Measurements from ENCODE around the gene IFNG.

IFNG gene

DNA sequence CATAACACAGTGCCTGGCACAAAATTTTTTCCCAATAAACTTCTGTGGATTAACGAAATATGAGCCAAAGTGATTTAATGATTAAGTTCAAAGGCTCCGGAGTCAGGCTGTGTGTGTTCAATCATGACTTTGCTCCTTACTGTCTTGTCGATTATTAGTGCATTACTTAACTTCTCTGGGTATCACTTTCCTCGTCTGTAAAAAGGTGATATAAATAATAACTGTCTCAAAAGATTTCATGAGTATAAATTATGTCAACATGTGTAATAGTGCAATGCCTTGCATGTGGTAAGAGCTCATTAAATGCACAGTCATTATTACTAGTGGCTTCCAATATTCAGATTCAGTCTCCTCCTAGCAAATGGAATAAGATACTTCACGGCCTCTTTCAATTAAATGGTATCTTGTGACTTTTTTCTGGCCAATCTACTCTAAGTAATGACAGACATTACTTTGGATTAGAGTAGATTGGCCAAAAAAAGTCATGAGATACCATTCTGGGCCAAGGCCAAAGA is 6.8 kb upstream of the IFNG start:
- DNase-seq (ENCODE audit: low read depth), result no peak

DNA sequence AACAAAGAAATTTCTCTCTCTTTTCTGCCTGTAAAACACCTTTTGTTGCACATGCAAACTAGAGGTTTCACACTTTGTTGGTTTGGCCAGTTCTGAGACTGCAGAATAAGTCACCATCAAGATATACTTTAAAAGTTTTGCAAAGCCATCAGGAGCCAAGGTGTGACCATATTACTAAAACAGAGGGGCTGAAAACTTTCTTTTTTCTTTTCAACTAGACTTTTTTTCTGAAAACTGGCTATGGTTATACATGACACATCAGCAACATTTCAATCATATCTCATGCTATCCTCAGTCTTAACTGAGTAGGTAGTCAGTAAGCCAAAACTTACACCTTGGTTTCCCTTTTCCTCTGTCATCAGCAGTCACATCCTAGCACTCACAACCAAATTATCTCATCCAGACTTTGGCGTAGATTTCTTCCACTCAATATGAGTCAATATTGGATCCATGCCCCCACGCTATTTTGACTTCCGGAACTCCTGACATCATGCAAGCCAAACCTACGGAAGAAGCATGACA is 4.1 kb upstream of the IFNG start:
- DNase-seq (ENCODE audit: low read depth), result no peak

DNA sequence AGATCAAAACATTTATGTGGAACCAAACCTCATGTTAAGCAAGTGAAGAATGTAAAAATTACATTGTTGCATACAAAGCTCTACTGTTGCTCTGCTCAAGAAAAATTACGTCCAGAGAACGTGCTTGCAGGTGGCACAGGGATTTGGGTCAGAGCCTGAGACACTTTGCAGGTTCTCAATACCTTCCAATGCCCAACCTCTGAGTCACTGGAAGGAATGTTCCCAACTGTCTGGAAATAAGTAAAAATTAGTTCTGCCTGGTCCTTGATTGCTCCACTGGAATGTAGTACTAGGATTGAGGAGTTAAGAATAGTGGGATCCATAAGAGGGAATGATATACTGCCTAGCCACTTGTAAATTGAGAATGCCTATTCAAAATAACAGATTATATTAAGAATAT is 2.8 kb upstream of the IFNG start:
- no peak for DNase-seq (ENCODE audit: low read depth)

GRCh38 chr12:68158432-68158831 is 1.1 kb downstream of the IFNG start:
- no peak for DNase-seq (ENCODE audit: low read depth)

GRCh38 chr12:68157380-68157779 is 2.2 kb downstream of the IFNG start:
- DNase-seq (ENCODE audit: low read depth), result no peak

DNA sequence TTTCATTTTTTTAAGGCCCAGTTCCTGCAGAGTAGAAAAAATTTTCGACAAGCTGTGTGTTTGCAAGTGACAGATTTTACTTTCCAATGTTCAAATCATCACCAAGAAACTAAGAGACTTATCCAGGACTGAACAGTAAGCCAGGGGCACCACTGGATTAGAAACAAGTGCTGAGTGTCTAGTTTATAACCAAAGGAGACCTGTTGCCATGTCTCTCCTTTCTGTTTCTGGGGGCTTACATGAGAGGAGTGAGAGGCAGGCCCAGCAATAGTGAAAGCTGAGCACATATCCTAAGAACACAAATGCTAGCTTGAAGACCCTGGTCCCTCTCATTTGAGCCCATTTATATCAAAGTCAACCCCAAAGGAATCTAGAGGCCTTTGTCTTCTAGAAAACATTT is 2.9 kb downstream of the IFNG start:
- DNase-seq (ENCODE audit: low read depth), result no peak

DNA sequence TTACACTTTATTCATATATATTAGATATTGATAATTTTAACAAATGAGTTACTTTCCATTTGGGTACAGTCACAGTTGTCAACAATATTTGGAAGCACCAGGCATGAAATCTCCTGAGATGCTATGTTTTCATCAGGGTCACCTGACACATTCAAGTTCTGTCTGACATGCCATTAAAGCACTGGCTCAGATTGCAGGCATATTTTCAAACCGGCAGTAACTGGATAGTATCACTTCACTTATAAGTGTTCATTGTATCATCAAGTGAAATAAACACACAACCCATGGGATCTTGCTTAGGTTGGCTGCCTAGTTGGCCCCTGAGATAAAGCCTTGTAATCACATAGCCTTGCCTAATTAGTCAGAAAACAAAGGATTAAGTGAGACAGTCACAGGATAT is 4.8 kb downstream of the IFNG start:
- no peak for DNase-seq (ENCODE audit: low read depth)

- no peak for DNase-seq (ENCODE audit: low read depth)
Observed at GRCh38 chr12:68148261-68148951, 11.1 kb downstream of the IFNG start.

GRCh38 chr12:68140556-68140955 is 19.0 kb downstream of the IFNG start:
- no peak for DNase-seq (ENCODE audit: low read depth)

DNA sequence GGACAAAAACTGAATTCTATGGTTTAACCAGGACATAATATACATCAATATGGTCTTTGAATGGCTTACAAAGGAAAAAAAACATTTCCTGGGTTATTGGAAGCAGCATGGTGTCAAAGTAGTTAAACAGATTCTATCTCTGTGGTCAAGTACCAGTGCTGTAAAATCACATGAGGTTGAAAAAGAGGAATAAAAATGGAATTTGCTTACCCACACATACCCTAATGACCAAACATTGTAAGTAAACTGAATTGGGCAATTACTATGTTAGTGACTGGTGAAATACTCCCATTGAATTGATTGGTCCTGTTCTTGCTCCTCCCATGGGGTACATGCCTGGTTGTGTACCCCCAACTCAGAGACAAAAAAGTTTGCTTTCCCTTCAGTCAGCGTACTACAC is 19.6 kb downstream of the IFNG start:
- no peak for DNase-seq (ENCODE audit: low read depth)

- no peak for DNase-seq (ENCODE audit: low read depth)
Observed at GRCh38 chr12:68139001-68139400, 20.5 kb downstream of the IFNG start.

- DNase-seq (ENCODE audit: low read depth), result no peak
Observed at GRCh38 chr12:68138480-68138879, 21.1 kb downstream of the IFNG start.

DNA sequence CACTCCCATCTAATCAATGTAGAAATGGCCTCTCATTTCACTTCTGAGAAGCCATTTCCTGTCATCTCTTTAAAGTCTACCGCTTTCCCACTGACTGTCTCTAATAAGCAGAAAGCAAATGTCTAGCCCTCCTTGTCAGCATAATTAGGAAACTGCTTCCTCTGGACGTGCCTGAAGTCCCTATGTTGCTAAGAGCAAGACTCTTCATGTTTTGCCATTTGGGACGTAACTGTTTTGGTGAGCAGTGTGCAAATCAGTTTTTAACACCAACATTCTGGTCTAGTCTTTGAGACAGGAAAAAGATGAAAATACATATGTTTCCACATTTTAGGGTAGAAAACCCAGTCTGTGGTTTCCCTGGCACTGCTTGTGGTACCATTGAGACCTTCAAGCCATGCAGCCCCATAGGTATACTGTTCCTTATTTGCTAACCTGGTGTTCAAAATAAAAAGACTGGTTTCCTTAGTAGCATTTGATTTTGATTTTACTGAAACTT is 22.2 kb downstream of the IFNG start:
- no peak for DNase-seq (ENCODE audit: low read depth)

DNA sequence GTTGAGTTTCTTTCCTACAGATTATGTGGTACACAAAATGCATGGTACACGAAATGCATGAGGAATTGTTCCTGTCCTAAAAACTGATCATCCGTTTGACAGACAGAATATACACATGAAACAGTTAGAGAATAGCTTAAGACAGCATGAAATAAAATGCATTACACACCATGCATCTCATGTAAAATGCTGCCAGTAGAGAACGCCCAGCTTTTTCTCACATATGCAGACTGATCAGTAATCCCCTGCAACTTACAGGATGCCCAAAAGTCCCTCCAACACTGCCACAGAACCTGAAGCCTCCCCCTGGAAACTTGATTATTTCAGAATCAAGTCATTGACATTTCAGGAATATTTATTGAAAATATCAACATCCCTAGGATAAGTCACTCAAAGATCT is 24.0 kb downstream of the IFNG start:
- DNase-seq (ENCODE audit: low read depth), result no peak

DNA sequence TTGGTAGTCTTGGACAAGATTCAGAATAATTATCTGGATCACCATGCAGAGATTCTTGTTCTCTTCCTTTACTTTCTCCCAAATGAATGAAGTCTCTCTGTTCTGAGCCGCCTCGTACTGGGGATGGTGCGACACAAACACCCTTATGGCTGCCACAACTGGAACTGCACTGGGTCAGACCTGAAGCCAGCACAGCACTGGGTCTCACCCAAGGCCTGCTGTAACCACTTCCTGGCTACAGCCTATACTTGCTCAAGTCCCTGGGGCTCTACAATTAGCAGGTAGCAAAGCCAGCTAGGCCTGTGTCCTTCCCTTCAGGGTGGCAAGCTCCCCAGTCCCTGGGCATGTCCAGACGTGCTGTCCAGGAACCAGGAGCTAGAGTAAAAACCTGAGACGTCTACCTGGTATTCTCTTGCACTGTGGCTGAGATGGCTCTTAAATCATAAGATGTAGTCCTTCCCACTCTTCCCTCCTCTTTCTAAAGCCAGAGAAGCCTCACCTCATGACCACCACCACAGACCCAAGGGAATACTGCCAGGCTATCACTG is 27.6 kb downstream of the IFNG start:
- DNase-seq (ENCODE audit: low read depth), result no peak

- no peak for DNase-seq (ENCODE audit: low read depth)
Observed at GRCh38 chr12:68129979-68130378, 29.6 kb downstream of the IFNG start.

GRCh38 chr12:68122236-68122920 is 37.2 kb downstream of the IFNG start:
- no peak for DNase-seq (ENCODE audit: low read depth)

DNA sequence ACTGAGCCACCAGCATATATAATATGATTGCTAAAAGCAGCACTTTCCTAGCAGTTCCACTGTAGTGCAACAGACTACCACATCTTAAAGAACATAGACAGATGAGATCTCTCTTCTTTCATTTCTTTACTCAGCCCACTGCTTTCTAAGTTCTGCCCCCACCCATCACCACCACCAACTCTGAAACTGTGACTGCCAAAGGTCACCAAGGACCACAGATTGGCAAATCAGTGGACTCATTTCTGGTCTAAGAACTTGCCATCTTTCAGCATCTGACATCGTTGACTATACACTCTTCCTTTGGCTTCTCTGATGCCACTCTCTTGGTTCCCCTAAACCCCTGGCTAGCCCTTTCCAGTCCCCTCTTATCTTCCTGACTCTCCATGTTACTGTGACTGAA is 38.4 kb downstream of the IFNG start:
- DNase-seq (ENCODE audit: low read depth), result no peak

DNA sequence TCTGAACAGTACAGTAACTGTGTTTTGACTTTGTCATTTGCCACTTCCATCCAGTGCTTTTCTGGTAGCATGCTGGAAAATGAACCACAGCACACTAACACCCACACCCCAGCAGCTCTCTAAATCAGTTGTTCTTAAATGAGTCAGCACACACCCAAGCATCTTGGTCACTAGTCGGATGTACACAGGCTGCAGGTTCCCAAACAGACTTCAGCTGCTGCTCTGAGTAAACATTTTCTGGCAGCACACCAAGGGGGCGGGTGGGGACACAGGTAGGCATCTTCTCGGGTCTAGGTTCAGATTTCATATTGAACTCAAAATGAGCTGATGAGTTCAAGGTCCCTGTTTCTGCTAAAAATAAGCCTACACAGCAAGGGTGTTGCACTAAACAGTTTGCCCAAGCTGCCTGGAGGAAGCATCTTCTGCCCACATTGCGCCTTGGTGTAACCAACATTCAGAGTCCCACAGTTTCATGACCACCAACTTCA is 39.8 kb downstream of the IFNG start:
- no peak for DNase-seq (ENCODE audit: low read depth)

GRCh38 chr12:68119250-68119649 is 40.3 kb downstream of the IFNG start:
- no peak for DNase-seq (ENCODE audit: low read depth)

- DNase-seq (ENCODE audit: low read depth), result no peak
Observed at GRCh38 chr12:68118096-68118755, 41.3 kb downstream of the IFNG start.

DNA sequence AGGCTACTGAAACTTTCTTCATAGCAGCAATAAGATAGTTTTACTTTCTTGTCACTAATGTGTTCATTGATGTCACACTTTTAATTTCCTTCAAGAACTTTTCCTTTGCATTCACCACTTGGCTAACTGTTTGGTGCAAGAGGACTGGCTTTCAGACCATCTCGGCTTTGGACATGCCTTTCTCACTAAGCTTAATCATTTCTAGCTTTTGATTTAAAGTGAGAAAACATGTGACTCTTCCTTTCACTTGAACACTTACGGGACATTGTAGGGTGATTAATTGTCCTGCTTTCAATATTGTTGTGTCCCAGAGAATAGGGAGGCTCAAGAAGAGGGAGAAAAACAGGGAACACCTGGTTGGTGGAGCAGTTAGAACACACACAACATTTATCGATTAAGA is 41.9 kb downstream of the IFNG start:
- DNase-seq (ENCODE audit: low read depth), result no peak

Data from HS-5 (cell line).